ENCODE measurements around the gene LAMC2.

The LAMC2 gene

GRCh38 chr1:183215076-183215720 is 29.1 kb downstream of the LAMC2 start:
- no peak for DNase-seq

GRCh38 chr1:183215936-183216335 is 29.9 kb downstream of the LAMC2 start:
- DNase-seq: no peak

GRCh38 chr1:183218027-183218618 is 32.1 kb downstream of the LAMC2 start:
- DNase-seq: no peak

GRCh38 chr1:183218971-183219615 is 33.0 kb downstream of the LAMC2 start:
- peak; percentile 50 for DNase-seq

GRCh38 chr1:183219616-183220009 is 33.5 kb downstream of the LAMC2 start:
- no peak for DNase-seq

GRCh38 chr1:183222909-183223308 is 36.8 kb downstream of the LAMC2 start:
- DNase-seq: no peak

- DNase-seq: no peak
These were observed 37.4 kb downstream of the LAMC2 start for GRCh38 chr1:183223467-183223866.

- DNase-seq: no peak
These were observed 40.3 kb downstream of the LAMC2 start for GRCh38 chr1:183226361-183226760.

GRCh38 chr1:183226963-183227362 is 40.9 kb downstream of the LAMC2 start:
- no peak for DNase-seq

- peak; percentile 4 for DNase-seq
These were observed 41.6 kb downstream of the LAMC2 start for GRCh38 chr1:183227422-183228346.

- DNase-seq: no peak
These were observed 42.5 kb downstream of the LAMC2 start for GRCh38 chr1:183228347-183229220.

GRCh38 chr1:183230413-183230812 is 44.3 kb downstream of the LAMC2 start:
- DNase-seq: no peak

- no peak for DNase-seq
These were observed 45.5 kb downstream of the LAMC2 start for GRCh38 chr1:183231545-183231944.

- no peak for DNase-seq
These were observed 47.0 kb downstream of the LAMC2 start for GRCh38 chr1:183233113-183233512.

GRCh38 chr1:183234660-183235476 is 48.8 kb downstream of the LAMC2 start:
- DNase-seq: no peak

GRCh38 chr1:183235503-183235902 is 49.4 kb downstream of the LAMC2 start:
- DNase-seq: no peak

- DNase-seq: no peak
These were observed 50.2 kb downstream of the LAMC2 start for GRCh38 chr1:183236158-183236725.

- DNase-seq: no peak
These were observed 51.0 kb downstream of the LAMC2 start for GRCh38 chr1:183237046-183237445.

- DNase-seq: no peak
These were observed 52.0 kb downstream of the LAMC2 start for GRCh38 chr1:183238071-183238470.

GRCh38 chr1:183239220-183239742 is 53.2 kb downstream of the LAMC2 start:
- no peak for DNase-seq
